GM19452 (cell line): Measurements from ENCODE around the gene ENDOV.

Experiments
- ATAC-seq: cut with Tn5 transposase; IDR thresholded peaks from one replicate; pipeline ENCODE4 v1.9.1; 2021; ENCODE audit not compliant: unreplicated experiment

Gene ENDOV

DNA sequence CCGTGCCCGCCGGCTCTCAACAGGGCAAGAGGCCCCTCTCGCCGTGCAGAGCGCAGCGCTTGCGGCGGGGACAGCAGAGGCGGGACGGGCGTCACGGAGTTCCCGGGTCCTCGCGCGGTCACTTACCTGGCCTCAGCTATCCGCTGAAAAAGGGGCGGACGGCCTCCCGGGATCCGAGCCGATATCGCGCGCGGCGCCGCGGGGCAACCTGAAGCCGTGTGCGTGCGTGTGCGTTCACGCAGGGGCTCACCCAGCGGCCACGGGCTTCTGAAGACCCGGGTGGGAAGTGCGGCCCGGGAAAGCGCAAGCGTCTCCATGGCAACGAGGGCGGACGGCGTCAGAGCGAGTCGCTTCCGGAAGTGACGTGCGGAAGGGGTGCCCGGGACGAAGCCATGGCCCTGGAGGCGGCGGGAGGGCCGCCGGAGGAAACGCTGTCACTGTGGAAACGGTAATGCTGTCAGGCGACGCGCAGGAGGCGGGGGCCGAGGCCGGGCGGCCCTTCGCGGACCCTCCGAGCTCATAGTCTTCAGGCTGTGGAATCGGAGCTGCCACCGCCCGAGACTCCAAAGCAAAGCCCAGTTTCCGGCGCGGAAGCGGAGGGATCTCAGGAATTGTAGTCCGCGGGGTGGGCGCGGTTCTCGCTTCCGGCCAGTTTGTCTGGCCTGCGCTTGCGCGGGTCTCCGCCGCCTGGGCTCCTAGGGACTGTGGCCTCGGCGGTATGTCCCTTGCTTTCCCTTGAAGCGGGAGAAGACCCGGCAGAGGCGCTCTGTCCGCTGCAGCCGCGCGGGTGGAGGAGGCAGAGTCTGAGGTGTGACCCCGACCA, at the start of gene ENDOV:
Gene ENDOV, plus strand, starts transcription at position 365 of the 823 bp plus-strand sequence. Its CDS starts 28 bp downstream, at position 393.
- ATAC-seq = peak; percentile 91

DNA sequence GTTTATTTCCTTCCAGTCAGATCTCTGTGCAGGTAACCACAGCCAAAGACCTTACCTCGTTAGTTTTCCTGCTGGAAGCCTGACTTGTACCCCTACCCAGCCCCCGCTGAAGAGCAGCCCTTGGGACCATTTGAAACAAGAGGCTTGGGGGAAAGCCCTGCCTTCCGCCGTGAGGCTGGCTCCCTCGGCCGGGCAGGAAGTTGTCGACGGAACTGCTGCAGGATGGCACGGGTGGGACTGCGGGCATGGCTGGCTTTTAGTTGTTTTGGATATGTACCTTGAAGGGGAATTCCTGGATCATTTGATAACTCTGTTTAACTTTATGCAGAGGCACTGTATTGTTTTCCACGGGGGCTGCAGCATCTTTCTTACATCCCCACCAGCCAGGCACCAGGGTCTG, 49.0 kb upstream of the ENDOV start:
- ATAC-seq = no peak

- no peak for ATAC-seq
Measured at GRCh38 chr17:80367503-80367902, 47.5 kb upstream of the ENDOV start.

- ATAC-seq = no peak
Measured at GRCh38 chr17:80371196-80371595, 43.8 kb upstream of the ENDOV start.

- ATAC-seq = no peak
Measured at GRCh38 chr17:80372456-80372855, 42.5 kb upstream of the ENDOV start.

DNA sequence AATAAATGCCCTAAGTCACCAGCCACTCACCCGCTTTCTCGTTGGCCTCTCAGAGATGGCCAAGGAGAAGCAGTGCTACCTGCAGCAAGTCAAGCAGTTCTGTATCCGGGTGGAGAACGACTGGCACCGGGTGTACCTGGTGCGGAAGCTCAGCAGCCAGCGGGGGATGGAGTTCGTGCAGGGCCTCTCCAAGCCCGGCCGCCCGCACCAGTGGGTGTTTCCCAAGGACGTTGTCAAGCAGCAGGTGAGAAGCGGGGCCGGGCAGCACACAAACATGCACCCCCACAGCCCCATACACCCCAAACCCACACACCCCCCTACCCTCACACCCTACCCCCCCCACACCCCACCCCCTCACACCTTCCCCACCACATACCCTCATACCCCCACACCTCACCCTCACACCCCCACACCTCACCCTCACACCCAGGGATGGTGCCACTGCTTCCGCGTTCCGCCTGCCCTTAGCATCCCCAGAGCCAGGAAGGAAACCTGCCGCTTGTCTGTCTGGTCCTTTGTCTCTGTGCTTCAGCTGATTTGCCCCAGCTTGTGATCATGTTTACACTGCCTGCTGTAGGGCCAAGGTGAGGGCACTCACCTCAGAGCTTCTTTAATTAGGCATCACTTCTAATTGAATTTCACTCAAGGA, 41.9 kb upstream of the ENDOV start:
- no peak for ATAC-seq

DNA sequence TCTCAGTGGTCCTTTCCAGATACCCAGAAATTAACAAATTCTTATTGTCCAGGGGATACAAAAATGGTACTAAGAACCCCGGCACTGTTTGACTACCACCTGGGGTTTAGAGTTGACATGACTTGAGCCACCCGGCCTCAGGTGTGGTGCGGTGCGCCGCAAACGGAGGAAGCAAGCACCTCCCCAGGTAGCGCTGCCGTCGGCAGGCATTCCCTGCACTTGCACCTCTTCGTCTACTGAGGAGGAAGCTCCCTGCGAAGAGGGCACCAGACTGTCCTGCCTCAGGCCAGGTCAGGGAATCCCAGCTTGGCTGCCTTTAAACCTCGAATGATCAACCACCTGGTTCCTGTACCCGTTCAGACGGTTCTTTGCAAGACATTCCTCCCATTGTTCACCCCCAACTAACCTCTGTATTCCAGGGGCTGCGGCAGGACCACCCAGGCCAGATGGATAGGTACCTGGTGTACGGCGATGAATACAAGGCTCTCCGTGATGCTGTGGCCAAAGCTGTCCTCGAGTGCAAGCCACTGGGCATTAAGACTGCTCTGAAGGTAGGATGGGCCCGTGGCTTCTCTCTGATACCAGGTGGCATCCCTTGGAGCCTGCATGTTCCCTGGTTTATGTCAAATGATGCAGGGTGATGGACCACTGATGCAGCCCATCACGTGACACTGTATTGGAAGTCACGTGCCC, 40.8 kb upstream of the ENDOV start:
- ATAC-seq = no peak

DNA sequence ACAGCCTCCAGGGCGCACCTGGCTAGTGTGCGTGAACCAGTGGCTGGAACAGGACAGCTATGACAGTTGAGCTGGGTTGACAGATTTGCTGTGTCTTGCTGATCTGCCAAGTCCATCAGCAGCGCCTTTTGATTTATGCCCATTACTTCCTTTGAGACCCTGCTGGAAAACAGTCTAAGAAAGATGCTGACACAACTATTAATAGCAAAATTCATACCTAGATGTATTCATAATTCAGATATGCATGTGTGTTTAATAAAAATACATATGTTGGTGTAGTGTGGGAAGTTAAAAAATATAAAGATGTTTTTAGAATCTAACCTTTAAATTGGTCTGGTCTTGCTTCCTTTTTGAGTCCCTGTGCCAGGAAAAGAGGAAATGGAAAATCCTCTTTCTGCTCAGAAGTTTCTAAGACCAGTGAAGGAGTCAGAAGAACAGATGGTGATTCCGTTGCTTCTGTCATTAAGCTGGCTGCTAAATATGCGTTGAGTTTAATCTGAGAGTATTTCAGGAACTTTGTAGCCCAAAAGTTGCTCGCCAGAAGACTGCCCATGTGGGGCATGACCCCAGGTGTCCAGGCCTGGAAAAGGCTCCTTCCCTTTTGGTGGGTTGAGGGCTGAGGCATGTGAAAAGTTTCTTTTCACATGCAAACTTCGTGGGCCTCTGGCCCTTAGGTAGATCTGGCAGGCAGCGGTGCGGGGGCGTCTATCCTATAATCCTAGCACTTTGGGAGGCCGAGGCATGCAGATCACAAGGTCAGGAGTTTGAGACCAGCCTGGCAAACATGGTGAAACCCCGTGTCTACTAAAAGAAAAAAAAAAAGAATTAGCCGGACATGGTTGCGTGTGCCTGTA, 40.0 kb upstream of the ENDOV start:
- no peak for ATAC-seq

GRCh38 chr17:80376531-80376930, 38.4 kb upstream of the ENDOV start:
- no peak for ATAC-seq

- ATAC-seq = no peak
Measured at GRCh38 chr17:80377798-80378197, 37.2 kb upstream of the ENDOV start.

- no peak for ATAC-seq
Measured at GRCh38 chr17:80379348-80379747, 35.6 kb upstream of the ENDOV start.

- no peak for ATAC-seq
Measured at GRCh38 chr17:80380068-80380467, 34.9 kb upstream of the ENDOV start.

- no peak for ATAC-seq
Measured at GRCh38 chr17:80380555-80381002, 34.4 kb upstream of the ENDOV start.

GRCh38 chr17:80381416-80381923, 33.5 kb upstream of the ENDOV start:
- ATAC-seq = no peak

DNA sequence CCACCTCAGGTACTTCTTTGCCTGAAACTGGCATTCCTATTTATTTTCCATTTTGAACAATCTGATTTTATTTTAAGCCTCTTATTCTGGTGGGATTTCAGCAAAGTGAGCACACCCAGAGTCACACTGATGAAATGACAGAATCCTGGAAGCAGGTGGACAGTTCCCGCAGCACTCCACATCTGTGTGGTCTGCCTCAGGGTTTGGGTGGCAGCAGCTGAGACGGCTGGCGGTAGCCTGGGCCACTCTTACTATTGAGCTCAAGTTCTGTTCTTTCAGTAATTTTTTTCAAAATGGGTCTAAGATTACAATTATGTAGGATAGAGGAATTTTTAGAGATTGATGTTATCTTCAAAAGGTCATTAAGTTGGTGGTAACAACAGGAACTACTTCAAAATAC, 32.5 kb upstream of the ENDOV start:
- no peak for ATAC-seq

GRCh38 chr17:80382956-80383355, 32.0 kb upstream of the ENDOV start:
- no peak for ATAC-seq

GRCh38 chr17:80384078-80384960, 30.6 kb upstream of the ENDOV start:
- ATAC-seq = no peak

DNA sequence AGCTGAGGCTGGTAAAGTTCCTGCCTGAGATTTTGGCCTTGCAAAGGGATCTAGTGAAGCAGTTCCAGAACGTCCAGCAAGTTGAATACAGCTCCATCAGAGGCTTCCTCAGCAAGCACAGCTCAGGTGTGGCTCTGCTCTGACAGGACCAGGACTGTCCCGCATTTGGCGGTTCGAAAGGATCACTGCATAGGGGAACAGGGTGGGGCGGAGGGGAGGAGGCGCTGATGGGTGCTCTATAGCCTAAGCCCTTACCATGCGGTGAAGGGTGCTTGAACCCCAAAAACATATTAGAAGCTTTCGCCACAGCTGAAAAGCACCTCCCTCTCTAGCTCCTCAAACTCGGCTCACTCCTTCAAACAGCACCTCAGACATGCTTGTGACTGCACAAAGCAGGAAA, 29.9 kb upstream of the ENDOV start:
- no peak for ATAC-seq

GRCh38 chr17:80386341-80386740, 28.6 kb upstream of the ENDOV start:
- no peak for ATAC-seq

DNA sequence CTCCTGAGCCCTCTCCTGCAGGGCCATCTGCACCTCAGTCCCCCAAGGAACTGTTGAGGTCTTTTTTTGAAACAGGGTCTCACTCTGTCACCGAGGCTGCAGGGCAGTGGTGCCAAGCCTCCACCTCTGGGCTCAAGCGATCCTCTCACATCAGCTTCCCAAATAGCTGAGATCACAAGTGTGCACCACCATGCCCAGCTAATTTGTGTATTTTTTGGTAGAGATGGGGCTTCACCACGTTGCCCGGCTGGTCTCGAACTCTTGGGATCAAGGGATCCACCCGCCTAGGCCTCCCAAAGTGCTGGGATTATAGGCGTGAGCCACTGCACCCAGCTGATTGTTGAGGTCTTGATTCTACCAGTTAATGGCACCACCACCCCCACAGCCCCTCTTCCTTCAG, 27.9 kb upstream of the ENDOV start:
- no peak for ATAC-seq
